B cell (primary cell): ENCODE data around the gene RRAS. TPM values are rescaled to one million over a fixed set of nuclear protein-coding genes. Genes with fewer than 3 reads are reported as not detected.

Source experiments
- ATAC-seq: fragments of 200-7000 bp; cut with Tn5 transposase; one replicate; pipeline ENCODE4 v1.10.0; 2021; ENCODE audit warnings: low read depth, mild to moderate bottlenecking, moderate number of reproducible peaks, moderate library complexity
- CTCF ChIA-PET: fragments of 350-600 bp; sonication (Branson Sonifier 250); formaldehyde crosslinking; loops from one replicate; lab custom pipeline; 2021; ENCODE audit warnings: antibody characterized with exemption, inconsistent platforms; lab: Charles Lee
- POLR2A ChIA-PET: fragments of 350-600 bp; sonication (Branson Sonifier 250); formaldehyde crosslinking; loops from one replicate; lab custom pipeline; 2021; ENCODE audit warnings: antibody characterized with exemption; lab: Charles Lee
- DNase-seq: peaks from one replicate; pipeline ENCODE4 v3.0.0; 2013
- H2AFZ ChIP-seq: 2 replicates; pipeline ENCODE4 v1.6.1; 2012; ENCODE audit warnings: mild to moderate bottlenecking, low read depth, low read length; ENCODE audit not compliant: insufficient read depth, poor library complexity, severe bottlenecking
- H3K27ac ChIP-seq, 2 donors: 1 replicate in 1 of 2; 2 replicates in 1 of 2; pipeline ENCODE4 v1.5.1; 2012 to 2013; ENCODE audit warnings: low read length in 2 of 2, mild to moderate bottlenecking in 2 of 2, moderate library complexity in 1 of 2
- H3K27me3 ChIP-seq, 4 experiments: fragments of 200-600 bp in 1 of 4; sonication (generic) in 1 of 4; replicated peaks in 1 of 4; 1 replicate in 2 of 4; 2 replicates in 2 of 4; pipeline versions ENCODE4 v1.6.1 to v1.7.0; 2013 to 2016; ENCODE audit warnings: low read length in 3 of 4, mild to moderate bottlenecking in 2 of 4, mixed read lengths in 1 of 4, moderate library complexity in 1 of 4; ENCODE audit not compliant: insufficient read depth in 4 of 4, control insufficient read depth in 3 of 4; ENCODE audit errors: control extremely low read depth in 1 of 4
- H3K36me3 ChIP-seq, 2 experiments: replicated peaks in 1 of 2; 1 replicate in 1 of 2; 2 replicates in 1 of 2; pipeline versions ENCODE4 v1.6.1 to v1.7.1; 2013; ENCODE audit warnings: low read length in 1 of 2; ENCODE audit not compliant: insufficient read depth in 2 of 2, control insufficient read depth in 1 of 2; ENCODE audit errors: control extremely low read depth in 1 of 2, extremely low read depth in 1 of 2
- H3K4me1 ChIP-seq, 2 donors: fragments of 200-600 bp in 1 of 2; sonication (generic) in 1 of 2; 1 replicate in 1 of 2; 2 replicates in 1 of 2; pipeline versions ENCODE4 v1.5.1 to v1.6.1; 2013 to 2017; ENCODE audit warnings: low read length in 2 of 2; ENCODE audit not compliant: control insufficient read depth in 2 of 2, insufficient read depth in 2 of 2
- H3K4me2 ChIP-seq: replicated peaks from 2 replicates; pipeline ENCODE3; 2012; ENCODE audit warnings: mild to moderate bottlenecking, low read depth, low read length; ENCODE audit not compliant: poor library complexity, severe bottlenecking
- H3K4me3 ChIP-seq, 5 experiments: fragments of 200-600 bp in 1 of 5; sonication (generic) in 1 of 5; 1 replicate in 3 of 5; 2 replicates in 2 of 5; pipeline versions ENCODE4 v1.5.1 to v1.7.0; 2011 to 2016; ENCODE audit warnings: low read length in 4 of 5, mild to moderate bottlenecking in 4 of 5, low read depth in 2 of 5, control low read depth in 1 of 5, moderate library complexity in 1 of 5; ENCODE audit not compliant: insufficient read depth in 1 of 5; ENCODE audit errors: control extremely low read depth in 1 of 5, extremely low read depth in 1 of 5
- H3K79me2 ChIP-seq: fragments of 200-600 bp; sonication (generic); one replicate; pipeline ENCODE4 v1.6.0; 2016; ENCODE audit warnings: low read length; ENCODE audit not compliant: control insufficient read depth, insufficient read depth
- H3K9ac ChIP-seq: fragments of 200-600 bp; sonication (generic); 2 replicates; pipeline ENCODE4 v1.6.1; 2017; ENCODE audit warnings: mild to moderate bottlenecking, low read length, moderate library complexity
- H3K9me3 ChIP-seq, 3 donors: one replicate each; pipeline versions ENCODE4 v1.6.1 to v1.7.1; 2013; ENCODE audit warnings: low read length in 2 of 3; ENCODE audit not compliant: control insufficient read depth in 2 of 3, insufficient read depth in 1 of 3; ENCODE audit errors: control extremely low read depth in 1 of 3
- H4K20me1 ChIP-seq: 2 replicates; pipeline ENCODE4 v1.6.0; 2012; ENCODE audit warnings: mild to moderate bottlenecking, low read length; ENCODE audit not compliant: insufficient read depth, control insufficient read depth, poor library complexity, severe bottlenecking
- H3K27ac Mint-ChIP-seq: one replicate; pipeline ENCODE4 v1.8.0; 2021; ENCODE audit warnings: mixed read lengths
- H3K27me3 Mint-ChIP-seq: one replicate; pipeline ENCODE4 v1.8.0; 2021; ENCODE audit warnings: mixed read lengths
- H3K4me1 Mint-ChIP-seq: one replicate; pipeline ENCODE4 v1.8.0; 2021; ENCODE audit warnings: mixed read lengths
- H3K4me3 Mint-ChIP-seq: one replicate; pipeline ENCODE4 v1.8.0; 2021; ENCODE audit warnings: mixed read lengths
- H3K9me3 Mint-ChIP-seq: one replicate; pipeline ENCODE4 v1.8.0; 2022; ENCODE audit warnings: mixed read lengths; ENCODE audit not compliant: insufficient read depth
- EZH2 ChIP-seq: IDR thresholded peaks from 2 replicates; pipeline ENCODE4 v1.6.1; 2012; ENCODE audit warnings: borderline replicate concordance, low read depth, mild to moderate bottlenecking, moderate library complexity, low read length; ENCODE audit not compliant: insufficient read depth, poor library complexity, severe bottlenecking
- WGBS: methylation state at CpG from one replicate; pipeline ENCODE4 v1.1.5; 2013; ENCODE audit warnings: missing lambda C conversion rate; ENCODE audit not compliant: insufficient coverage; 5-methylcytosine and 5-hydroxymethylcytosine counted together
- intact Hi-C: fragments of 100-400 bp; cut with micrococcal nuclease; formaldehyde crosslinking; loops from one replicate; pipeline ENCODE4 v1.10.0; 2022
- polyA plus RNA-seq: library from polyadenylated mRNA; depleted of rRNA; stranded (reverse); fragments of >200 nt; gene quantifications from 2 replicates; pipeline ENCODE4 v1.2.3, GENCODE V29; 2012
- total RNA-seq, 2 donors: library from RNA; stranded (reverse); fragments of 120-200 nt in 1 of 2; gene quantifications; 1 replicate in 1 of 2; 2 replicates in 1 of 2; pipeline versions ENCODE4 v1.2.3 to v1.2.4, GENCODE V29; 2013 to 2022
- TF ChIP-seq, protein P1 (sequence below): fragments of 200-600 bp; IDR thresholded peaks from one replicate; pipeline ENCODE4 v1.8.0; 2022; ENCODE audit warnings: antibody characterized with exemption, mild to moderate bottlenecking

Gene RRAS
- total and polyA plus RNA-seq, 2 donors (not counting 1 experiment from before 2014, with no cell fraction given) = 5.6 to 21.0 TPM

DNA sequence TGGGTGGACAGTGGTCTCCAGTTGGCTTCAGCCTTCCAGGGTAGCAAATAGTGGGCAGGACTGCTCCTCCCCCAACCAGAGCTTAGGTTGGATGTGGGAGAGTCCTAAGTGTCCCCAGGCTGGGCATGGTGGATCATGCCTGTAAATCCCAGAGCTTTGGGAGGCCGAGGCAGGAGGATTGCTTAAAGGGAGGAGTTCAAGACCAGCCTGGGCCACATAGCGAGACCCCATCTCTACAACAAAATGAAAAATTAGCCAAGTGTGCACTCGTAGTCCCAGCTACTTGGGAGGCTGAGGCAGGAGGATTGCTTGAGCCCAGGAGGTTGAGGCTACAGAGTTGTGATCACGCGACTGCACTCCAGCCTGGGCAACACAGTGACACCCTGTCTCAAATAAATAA, 7.4 kb downstream of the RRAS start:
- no peak overlapping the region for H3K4me2 ChIP-seq
- Mint-ChIP-seq H3K27me3 (no peaks in the 10 kb centered on the region), H3K4me1 (no peaks in the 10 kb centered on the region), H3K4me3 (no peak overlapping the region), H3K9me3 (no peaks in the 10 kb centered on the region), H3K27ac (no peak overlapping the region)
- no peaks in the 10 kb centered on the region for H3K36me3 ChIP-seq
- no peaks in the 10 kb centered on the region for H3K9me3 ChIP-seq
- H3K4me3 ChIP-seq = no peak overlapping the region
- ChIA-PET POLR2A (no interaction called here), CTCF (interaction anchor here (0.7 to 1.4 kb wide), 2 partner anchors 32 to 61 kb away, joined by 3 to 4 read pairs; no protein-coding TSS in a partner anchor)
- H3K27ac ChIP-seq = no peak overlapping the region
- no peak overlapping the region for H2AFZ ChIP-seq
- no peak for ATAC-seq
- H4K20me1 ChIP-seq = no peaks in the 10 kb centered on the region
- no peak overlapping the region for H3K9ac ChIP-seq
- no peaks in the 10 kb centered on the region for H3K79me2 ChIP-seq
- WGBS = 100% methylated on average over 2 of the region's 5 CpGs
- intact Hi-C loops = no loop called here
- no peaks in the 10 kb centered on the region for H3K27me3 ChIP-seq
- no peaks in the 10 kb centered on the region for H3K4me1 ChIP-seq
- DNase-seq = no peak
- no peak for TF ChIP-seq EZH2
- TF ChIP-seq, protein P1, sequence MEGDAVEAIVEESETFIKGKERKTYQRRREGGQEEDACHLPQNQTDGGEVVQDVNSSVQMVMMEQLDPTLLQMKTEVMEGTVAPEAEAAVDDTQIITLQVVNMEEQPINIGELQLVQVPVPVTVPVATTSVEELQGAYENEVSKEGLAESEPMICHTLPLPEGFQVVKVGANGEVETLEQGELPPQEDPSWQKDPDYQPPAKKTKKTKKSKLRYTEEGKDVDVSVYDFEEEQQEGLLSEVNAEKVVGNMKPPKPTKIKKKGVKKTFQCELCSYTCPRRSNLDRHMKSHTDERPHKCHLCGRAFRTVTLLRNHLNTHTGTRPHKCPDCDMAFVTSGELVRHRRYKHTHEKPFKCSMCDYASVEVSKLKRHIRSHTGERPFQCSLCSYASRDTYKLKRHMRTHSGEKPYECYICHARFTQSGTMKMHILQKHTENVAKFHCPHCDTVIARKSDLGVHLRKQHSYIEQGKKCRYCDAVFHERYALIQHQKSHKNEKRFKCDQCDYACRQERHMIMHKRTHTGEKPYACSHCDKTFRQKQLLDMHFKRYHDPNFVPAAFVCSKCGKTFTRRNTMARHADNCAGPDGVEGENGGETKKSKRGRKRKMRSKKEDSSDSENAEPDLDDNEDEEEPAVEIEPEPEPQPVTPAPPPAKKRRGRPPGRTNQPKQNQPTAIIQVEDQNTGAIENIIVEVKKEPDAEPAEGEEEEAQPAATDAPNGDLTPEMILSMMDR = no peak

DNA sequence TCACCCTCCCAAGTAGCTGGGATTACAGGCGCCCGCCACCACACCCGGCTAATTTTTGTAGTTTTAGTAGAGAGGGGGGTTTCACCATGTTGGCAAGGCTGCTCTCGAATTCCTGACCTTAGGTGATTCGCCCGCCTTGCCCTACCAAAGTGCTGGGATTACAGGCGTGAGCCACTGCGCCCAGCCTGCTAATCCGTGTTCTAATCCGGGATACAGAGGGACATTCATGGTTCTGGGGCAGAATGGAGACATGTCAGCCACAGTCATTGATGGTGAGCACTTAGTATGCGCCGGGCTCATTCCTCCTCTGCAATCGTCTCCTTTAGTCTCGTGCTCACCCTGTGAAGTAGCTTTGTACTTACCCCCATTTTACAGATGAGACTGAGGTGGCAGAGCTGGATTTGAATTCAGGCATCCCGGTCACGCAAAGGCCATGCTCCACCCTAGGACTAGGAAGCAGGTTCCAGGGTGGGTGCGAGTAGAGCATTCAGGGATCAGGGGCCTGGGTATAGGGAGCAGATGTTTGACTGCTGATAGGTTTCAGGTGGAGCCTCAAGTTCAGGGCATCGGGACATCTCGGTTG, 8.2 kb downstream of the RRAS start:
- Histone ChIP-seq H3K27me3 (no peaks in the 10 kb centered on the region), H3K4me3 (no peak overlapping the region), H3K9ac (no peak overlapping the region), H3K4me1 (no peaks in the 10 kb centered on the region), H3K36me3 (peaks cover 0 to 3% of the 10 kb centered on the region in 2 experiments), H4K20me1 (no peaks in the 10 kb centered on the region), H3K79me2 (no peaks in the 10 kb centered on the region), H2AFZ (no peak overlapping the region), H3K4me2 (no peak overlapping the region), H3K9me3 (no peaks in the 10 kb centered on the region), H3K27ac (no peak overlapping the region)
- CTCF ChIA-PET = interaction anchor here (0.6 to 0.7 kb wide), 2 partner anchors 50 to 537 kb away, joined by 3 read pairs; no protein-coding TSS in a partner anchor
- Mint-ChIP-seq H3K27me3 (no peaks in the 10 kb centered on the region), H3K4me1 (no peaks in the 10 kb centered on the region), H3K9me3 (no peaks in the 10 kb centered on the region), H3K27ac (peak overlapping the region; percentile 53), H3K4me3 (no peak overlapping the region)
- TF ChIP-seq EZH2 = no peak
- TF ChIP-seq, protein P1 = no peak
- WGBS = 98% methylated on average over 14 of the region's 19 CpGs
- no peak for ATAC-seq
- POLR2A ChIA-PET = interaction anchor here (1.2 kb wide), 1 partner anchor 39 kb away, joined by 5 read pairs; no protein-coding TSS in a partner anchor
- DNase-seq = no peak
- intact Hi-C loops = no loop called here
